ENCODE measurements around the gene DHRS11.
"Not testable (repeated sequence)": the region's sequence is repeated elsewhere in the genome, so short reads cannot be mapped to it uniquely, and the experiment has no call there.

Gene DHRS11

GRCh38 chr17:36592716-36593321 is 1.1 kb downstream of the DHRS11 start:
- DNase-seq (ENCODE audit: insufficient read length, low spot score) (no peak), FAIRE-seq (no peak)

GRCh38 chr17:36593656-36594316 is 2.1 kb downstream of the DHRS11 start:
- no peak for DNase-seq (ENCODE audit: insufficient read length, low spot score)
- no peak for FAIRE-seq

GRCh38 chr17:36594626-36595401 is 3.1 kb downstream of the DHRS11 start:
- no peak for DNase-seq (ENCODE audit: insufficient read length, low spot score)
- no peak for FAIRE-seq

- FAIRE-seq (no peak), DNase-seq (ENCODE audit: insufficient read length, low spot score) (no peak)
These were observed 5.5 kb downstream of the DHRS11 start for GRCh38 chr17:36597226-36597625.

GRCh38 chr17:36597866-36598777 is 6.4 kb downstream of the DHRS11 start:
- FAIRE-seq (no peak), DNase-seq (ENCODE audit: insufficient read length, low spot score) (no peak)

GRCh38 chr17:36598951-36599401 is 7.3 kb downstream of the DHRS11 start:
- FAIRE-seq, result no peak
- DNase-seq (ENCODE audit: insufficient read length, low spot score), result no peak

GRCh38 chr17:36599546-36600250 is 8.0 kb downstream of the DHRS11 start:
- FAIRE-seq, result no peak
- no peak for DNase-seq (ENCODE audit: insufficient read length, low spot score)

- FAIRE-seq, result no peak
- no peak for DNase-seq (ENCODE audit: insufficient read length, low spot score)
These were observed 8.8 kb downstream of the DHRS11 start for GRCh38 chr17:36600465-36600864.

- DNase-seq (ENCODE audit: insufficient read length, low spot score) (no peak), FAIRE-seq (no peak)
These were observed 9.2 kb downstream of the DHRS11 start for GRCh38 chr17:36600936-36601302.

GRCh38 chr17:36601303-36602029 is 9.8 kb downstream of the DHRS11 start, which contains the start of gene MRM1:
Gene MRM1, plus strand, starts transcription at chr17:36601583. Its CDS starts 228 bp downstream, at chr17:36601811.
- FAIRE-seq (no peak), DNase-seq (ENCODE audit: insufficient read length, low spot score) (peak; percentile 82)

- DNase-seq (ENCODE audit: insufficient read length, low spot score) (no peak), FAIRE-seq (no peak)
These were observed 10.5 kb downstream of the DHRS11 start for GRCh38 chr17:36602030-36602748.

- DNase-seq (ENCODE audit: insufficient read length, low spot score), result peak; percentile 67
- no peak for FAIRE-seq
These were observed 11.3 kb downstream of the DHRS11 start for GRCh38 chr17:36602924-36603384.

GRCh38 chr17:36605028-36605427 is 13.3 kb downstream of the DHRS11 start:
- not testable (repeated sequence) for DNase-seq (ENCODE audit: insufficient read length, low spot score); FAIRE-seq

GRCh38 chr17:36608280-36608679 is 16.6 kb downstream of the DHRS11 start:
- FAIRE-seq (no peak), DNase-seq (ENCODE audit: insufficient read length, low spot score) (no peak)

GRCh38 chr17:36608794-36609497 is 17.3 kb downstream of the DHRS11 start:
- FAIRE-seq (no peak), DNase-seq (ENCODE audit: insufficient read length, low spot score) (no peak)

- FAIRE-seq (no peak), DNase-seq (ENCODE audit: insufficient read length, low spot score) (no peak)
These were observed 17.8 kb downstream of the DHRS11 start for GRCh38 chr17:36609498-36609862.

- FAIRE-seq, result no peak
- DNase-seq (ENCODE audit: insufficient read length, low spot score), result no peak
These were observed 18.8 kb downstream of the DHRS11 start for GRCh38 chr17:36610474-36610873.
